CD14-positive monocyte (primary cell): ENCODE data around the gene VCL. TPM values are rescaled to one million over a fixed set of nuclear protein-coding genes. Genes with fewer than 3 reads are reported as not detected.

ENCODE experiments used
- DNase-seq, 3 donors: peaks; one replicate each; pipeline ENCODE4 v3.0.0-alpha.2; 2011 to 2022
- H2AFZ ChIP-seq: 2 replicates; pipeline ENCODE4 v1.6.0; 2012; ENCODE audit warnings: mild to moderate bottlenecking, low read depth, low read length, inconsistent platforms; ENCODE audit not compliant: insufficient read depth, poor library complexity, severe bottlenecking
- H3K27ac ChIP-seq, 2 donors: 1 replicate in 1 of 2; 2 replicates in 1 of 2; pipeline ENCODE4 v1.5.1; 2012 to 2013; ENCODE audit warnings: low read length in 2 of 2, control low read depth in 1 of 2, inconsistent platforms in 1 of 2, low read depth in 1 of 2, mild to moderate bottlenecking in 1 of 2
- H3K27me3 ChIP-seq, 2 donors: one replicate each; pipeline versions ENCODE4 v1.6.0 to v1.6.1; 2011 to 2013; ENCODE audit warnings: low read length in 2 of 2; ENCODE audit not compliant: control insufficient read depth in 2 of 2, insufficient read depth in 2 of 2
- H3K36me3 ChIP-seq, 2 donors: replicated peaks in 1 of 2; 1 replicate in 1 of 2; 2 replicates in 1 of 2; pipeline versions ENCODE4 v1.5.1 to v1.6.1; 2012 to 2013; ENCODE audit warnings: low read length in 2 of 2, control low read depth in 1 of 2, inconsistent platforms in 1 of 2, mild to moderate bottlenecking in 1 of 2; ENCODE audit not compliant: insufficient read depth in 2 of 2, control insufficient read depth in 1 of 2
- H3K4me1 ChIP-seq, 2 donors: 1 replicate in 1 of 2; 2 replicates in 1 of 2; pipeline versions ENCODE4 v1.5.1 to v1.6.1; 2012 to 2013; ENCODE audit warnings: low read length in 2 of 2, control low read depth in 1 of 2, inconsistent platforms in 1 of 2, mild to moderate bottlenecking in 1 of 2, moderate library complexity in 1 of 2; ENCODE audit not compliant: insufficient read depth in 2 of 2, control insufficient read depth in 1 of 2
- H3K4me2 ChIP-seq: replicated peaks from 2 replicates; pipeline ENCODE3; 2012; ENCODE audit warnings: low read length, moderate library complexity, mild to moderate bottlenecking; ENCODE audit not compliant: poor library complexity, severe bottlenecking; ENCODE audit errors: extremely low read depth
- H3K4me3 ChIP-seq, 3 experiments: fragments of 200-600 bp in 1 of 3; sonication (generic) in 1 of 3; replicated peaks in 1 of 3; 1 replicate in 2 of 3; 2 replicates in 1 of 3; pipeline ENCODE4 v1.5.1; 2011 to 2013; ENCODE audit warnings: low read length in 3 of 3, mild to moderate bottlenecking in 3 of 3, control low read depth in 2 of 3, low read depth in 2 of 3, inconsistent platforms in 1 of 3, moderate library complexity in 1 of 3
- H3K79me2 ChIP-seq: 2 replicates; pipeline ENCODE4 v1.6.0; 2012; ENCODE audit warnings: mild to moderate bottlenecking, control low read depth, inconsistent platforms, low read length, moderate library complexity; ENCODE audit not compliant: insufficient read depth
- H3K9ac ChIP-seq: 2 replicates; pipeline ENCODE4 v1.6.0; 2017; ENCODE audit warnings: low read length, mild to moderate bottlenecking; ENCODE audit not compliant: insufficient read depth, poor library complexity, severe bottlenecking
- H3K9me3 ChIP-seq, 2 donors: replicated peaks in 1 of 2; 1 replicate in 1 of 2; 2 replicates in 1 of 2; pipeline versions ENCODE4 v1.5.1 to v1.6.1; 2012 to 2013; ENCODE audit warnings: low read length in 2 of 2, control low read depth in 1 of 2; ENCODE audit not compliant: control insufficient read depth in 1 of 2, insufficient read depth in 1 of 2
- H4K20me1 ChIP-seq: 2 replicates; pipeline ENCODE4 v1.6.0; 2012; ENCODE audit warnings: mild to moderate bottlenecking, low read length, control low read depth, moderate library complexity; ENCODE audit not compliant: insufficient read depth
- H3K27ac Mint-ChIP-seq, 7 donors: one replicate each; pipeline ENCODE4 v1.8.0; 2020; ENCODE audit warnings: mild to moderate bottlenecking in 7 of 7, mixed read lengths in 7 of 7, moderate library complexity in 6 of 7, inconsistent platforms in 2 of 7
- H3K27me3 Mint-ChIP-seq, 3 donors: one replicate each; pipeline ENCODE4 v1.8.0; 2021 to 2022; ENCODE audit warnings: low read depth in 3 of 3, mild to moderate bottlenecking in 3 of 3, mixed read lengths in 3 of 3, moderate library complexity in 3 of 3, inconsistent platforms in 1 of 3
- H3K36me3 Mint-ChIP-seq, 2 donors: one replicate each; pipeline ENCODE4 v1.8.0; 2020; ENCODE audit warnings: mixed read lengths in 2 of 2, inconsistent platforms in 1 of 2, mild to moderate bottlenecking in 1 of 2
- H3K4me1 Mint-ChIP-seq: one replicate; pipeline ENCODE4 v1.8.0; 2020; ENCODE audit warnings: mild to moderate bottlenecking, mixed read lengths
- H3K4me3 Mint-ChIP-seq, 2 donors: one replicate each; pipeline ENCODE4 v1.8.0; 2020; ENCODE audit warnings: mild to moderate bottlenecking in 2 of 2, mixed read lengths in 2 of 2, moderate library complexity in 1 of 2
- H3K9me3 Mint-ChIP-seq, 7 donors: one replicate each; pipeline ENCODE4 v1.8.0; 2020 to 2022; ENCODE audit warnings: mixed read lengths in 7 of 7, mild to moderate bottlenecking in 6 of 7, moderate library complexity in 6 of 7, inconsistent platforms in 2 of 7
- CTCF ChIP-seq: fragments of 200-600 bp; IDR thresholded peaks from one replicate; pipeline ENCODE4 v1.8.0; 2022; ENCODE audit warnings: antibody characterized with exemption, mild to moderate bottlenecking
- WGBS: methylation state at CpG from one replicate; pipeline ENCODE4 v1.1.5; 2013; ENCODE audit warnings: missing lambda C conversion rate; ENCODE audit not compliant: insufficient coverage; 5-methylcytosine and 5-hydroxymethylcytosine counted together
- intact Hi-C, 2 donors: fragments of 100-400 bp; cut with micrococcal nuclease; formaldehyde crosslinking; loops; one replicate each; pipeline versions ENCODE4 v1.15.0 to v1.15.1; 2023
- polyA plus RNA-seq, 3 donors: library from polyadenylated mRNA; depleted of rRNA in 1 of 3; unstranded in 2 of 3; stranded (reverse) in 1 of 3; fragments of 300-500 nt in 2 of 3; fragments of >200 nt in 1 of 3; fragmentation: Illumina TruSeq in 2 of 3; gene quantifications; 1 replicate in 2 of 3; 2 replicates in 1 of 3; pipeline ENCODE4 v1.2.3, GENCODE V29; 2012 to 2021

Gene VCL
- polyA plus RNA-seq, 3 donors, result 39.1 to 68.4 (median 52.8) TPM

DNA sequence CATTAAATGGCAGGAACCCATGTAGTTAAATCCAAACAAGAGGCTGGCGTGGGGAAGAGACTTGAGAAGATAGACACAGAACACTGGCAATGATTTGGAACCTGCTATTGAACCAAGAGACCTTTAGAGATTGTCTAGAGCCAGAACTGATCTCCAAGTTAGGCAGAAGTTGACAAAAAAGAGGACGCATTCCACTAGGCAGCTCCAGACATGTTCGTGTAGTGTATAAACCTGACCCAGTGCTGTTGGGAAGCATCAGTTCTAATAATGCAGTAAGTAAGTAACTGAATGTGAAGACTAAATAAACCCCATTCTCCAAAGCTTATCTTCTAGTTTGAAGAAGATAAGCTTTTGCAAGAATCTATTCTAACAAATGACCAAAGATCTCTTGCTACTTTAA, 101.9 kb downstream of the VCL start:
- Histone ChIP-seq H3K4me2 (no peak overlapping the region), H3K27ac (no peak overlapping the region), H3K27me3 (no peaks in the 10 kb centered on the region), H3K9ac (no peak overlapping the region), H3K9me3 (no peaks in the 10 kb centered on the region), H4K20me1 (peaks cover 22% of the 10 kb centered on the region), H3K79me2 (no peaks in the 10 kb centered on the region), H2AFZ (no peak overlapping the region), H3K4me1 (no peaks in the 10 kb centered on the region), H3K4me3 (no peak overlapping the region), H3K36me3 (peaks cover 94 to 100% of the 10 kb centered on the region in 2 donors)
- H3K9me3 Mint-ChIP-seq, result no peaks in the 10 kb centered on the region
- intact Hi-C loops, result no loop called here
- 100% methylated on average over 1 of the region's 3 CpGs for WGBS
- TF ChIP-seq CTCF, result no peak
- peaks cover 0 to 2% (median 0%) of the 10 kb centered on the region in 3 donors for H3K27me3 Mint-ChIP-seq
- H3K4me1 Mint-ChIP-seq, result no peaks in the 10 kb centered on the region
- H3K4me3 Mint-ChIP-seq, result no peak overlapping the region
- peak overlapping the region in 3 of 7 donors; percentile 16 to 38 (median 17) for H3K27ac Mint-ChIP-seq
- peaks cover 83 to 96% of the 10 kb centered on the region in 2 donors for H3K36me3 Mint-ChIP-seq
- DNase-seq, result no peak

DNA sequence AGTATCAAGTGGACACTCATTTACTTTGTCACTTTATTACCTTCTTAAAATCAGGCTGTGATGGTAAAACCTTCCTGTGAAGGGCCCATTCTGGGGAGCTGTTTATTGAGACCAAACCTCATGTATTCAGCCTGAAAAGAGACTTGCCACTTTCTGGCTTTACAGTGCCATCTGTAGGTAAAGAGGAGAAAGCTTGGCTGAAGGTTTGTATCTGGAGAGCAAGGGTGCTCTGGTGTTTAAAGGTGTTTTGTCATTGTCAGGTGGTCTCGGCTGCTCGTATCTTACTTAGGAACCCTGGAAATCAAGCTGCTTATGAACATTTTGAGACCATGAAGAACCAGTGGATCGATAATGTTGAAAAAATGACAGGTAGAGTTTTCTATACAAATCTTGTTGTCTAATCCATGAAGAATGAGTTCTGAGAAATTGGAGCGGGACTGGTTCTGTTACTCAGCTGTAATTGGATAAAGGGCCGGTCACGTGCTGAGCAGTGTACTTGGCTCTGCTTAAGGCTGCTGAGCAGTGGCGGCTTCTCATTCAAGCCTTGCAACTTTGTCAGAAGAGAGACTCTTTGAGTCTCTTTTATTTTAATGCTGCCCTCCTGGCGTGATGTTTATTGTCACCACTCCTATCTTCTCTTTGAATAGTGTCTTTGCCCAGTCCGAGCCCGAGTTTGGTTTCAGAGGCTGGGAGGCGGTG, 105.8 kb downstream of the VCL start:
- no peaks in the 10 kb centered on the region for H3K79me2 ChIP-seq
- Mint-ChIP-seq H3K4me3 (no peak overlapping the region), H3K9me3 (no peaks in the 10 kb centered on the region), H3K27me3 (peaks cover 0 to 2% (median 0%) of the 10 kb centered on the region in 3 donors), H3K4me1 (no peaks in the 10 kb centered on the region), H3K36me3 (peaks cover 87 to 97% of the 10 kb centered on the region in 2 donors), H3K27ac (peak overlapping the region in 1 of 7 donors; percentile 41)
- no peaks in the 10 kb centered on the region for H3K27me3 ChIP-seq
- WGBS, result 93% methylated on average over 7 of the region's 11 CpGs
- DNase-seq, result no peak
- H3K36me3 ChIP-seq, result peaks cover 92 to 100% of the 10 kb centered on the region in 2 donors
- H4K20me1 ChIP-seq, result peaks cover 30% of the 10 kb centered on the region
- no peak overlapping the region for H3K4me2 ChIP-seq
- H3K4me3 ChIP-seq, result no peak overlapping the region
- H3K9me3 ChIP-seq, result no peaks in the 10 kb centered on the region
- H3K4me1 ChIP-seq, result no peaks in the 10 kb centered on the region
- no peak overlapping the region for H3K27ac ChIP-seq
- no peak overlapping the region for H3K9ac ChIP-seq
- TF ChIP-seq CTCF, result no peak
- intact Hi-C loops, result no loop called here
- no peak overlapping the region for H2AFZ ChIP-seq
